ENCODE results near the gene LRFN3.

GRCh38 chr19:35931874-35932202 lies 4.3 kb upstream of the LRFN3 start:
- TF ChIP-seq ZNF263 (CRISPR knock-in tag; IDR thresholded peaks at IDR 0.05; ENCODE audit: low read depth), result no peak
- TF ChIP-seq, protein P1, sequence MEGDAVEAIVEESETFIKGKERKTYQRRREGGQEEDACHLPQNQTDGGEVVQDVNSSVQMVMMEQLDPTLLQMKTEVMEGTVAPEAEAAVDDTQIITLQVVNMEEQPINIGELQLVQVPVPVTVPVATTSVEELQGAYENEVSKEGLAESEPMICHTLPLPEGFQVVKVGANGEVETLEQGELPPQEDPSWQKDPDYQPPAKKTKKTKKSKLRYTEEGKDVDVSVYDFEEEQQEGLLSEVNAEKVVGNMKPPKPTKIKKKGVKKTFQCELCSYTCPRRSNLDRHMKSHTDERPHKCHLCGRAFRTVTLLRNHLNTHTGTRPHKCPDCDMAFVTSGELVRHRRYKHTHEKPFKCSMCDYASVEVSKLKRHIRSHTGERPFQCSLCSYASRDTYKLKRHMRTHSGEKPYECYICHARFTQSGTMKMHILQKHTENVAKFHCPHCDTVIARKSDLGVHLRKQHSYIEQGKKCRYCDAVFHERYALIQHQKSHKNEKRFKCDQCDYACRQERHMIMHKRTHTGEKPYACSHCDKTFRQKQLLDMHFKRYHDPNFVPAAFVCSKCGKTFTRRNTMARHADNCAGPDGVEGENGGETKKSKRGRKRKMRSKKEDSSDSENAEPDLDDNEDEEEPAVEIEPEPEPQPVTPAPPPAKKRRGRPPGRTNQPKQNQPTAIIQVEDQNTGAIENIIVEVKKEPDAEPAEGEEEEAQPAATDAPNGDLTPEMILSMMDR (IDR thresholded peaks at IDR 0.05), result peak; percentile 6; the same call in 1 of the 2 replicates
- no peak for TF ChIP-seq ZNF512 (CRISPR knock-in tag; IDR thresholded peaks at IDR 0.05; ENCODE audit: borderline replicate concordance)
- TF ChIP-seq, protein P2, sequence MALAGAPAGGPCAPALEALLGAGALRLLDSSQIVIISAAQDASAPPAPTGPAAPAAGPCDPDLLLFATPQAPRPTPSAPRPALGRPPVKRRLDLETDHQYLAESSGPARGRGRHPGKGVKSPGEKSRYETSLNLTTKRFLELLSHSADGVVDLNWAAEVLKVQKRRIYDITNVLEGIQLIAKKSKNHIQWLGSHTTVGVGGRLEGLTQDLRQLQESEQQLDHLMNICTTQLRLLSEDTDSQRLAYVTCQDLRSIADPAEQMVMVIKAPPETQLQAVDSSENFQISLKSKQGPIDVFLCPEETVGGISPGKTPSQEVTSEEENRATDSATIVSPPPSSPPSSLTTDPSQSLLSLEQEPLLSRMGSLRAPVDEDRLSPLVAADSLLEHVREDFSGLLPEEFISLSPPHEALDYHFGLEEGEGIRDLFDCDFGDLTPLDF (CRISPR knock-in tag; IDR thresholded peaks at IDR 0.05), result no peak
- TF ChIP-seq RELA (CRISPR knock-in tag; IDR thresholded peaks at IDR 0.05; ENCODE audit: borderline replicate concordance), result no peak
- TF ChIP-seq ZBTB43 (CRISPR knock-in tag; IDR thresholded peaks at IDR 0.05), result no peak
- TF ChIP-seq CBFB (CRISPR knock-in tag; IDR thresholded peaks at IDR 0.05; ENCODE audit: low read depth), result no peak
- no peak for TF ChIP-seq SP1 (CRISPR knock-in tag; conservative IDR thresholded peaks at IDR 0.05)
- TF ChIP-seq NFYB (CRISPR knock-in tag; conservative IDR thresholded peaks at IDR 0.05; ENCODE audit: low read depth), result no peak
- TF ChIP-seq, protein P3, sequence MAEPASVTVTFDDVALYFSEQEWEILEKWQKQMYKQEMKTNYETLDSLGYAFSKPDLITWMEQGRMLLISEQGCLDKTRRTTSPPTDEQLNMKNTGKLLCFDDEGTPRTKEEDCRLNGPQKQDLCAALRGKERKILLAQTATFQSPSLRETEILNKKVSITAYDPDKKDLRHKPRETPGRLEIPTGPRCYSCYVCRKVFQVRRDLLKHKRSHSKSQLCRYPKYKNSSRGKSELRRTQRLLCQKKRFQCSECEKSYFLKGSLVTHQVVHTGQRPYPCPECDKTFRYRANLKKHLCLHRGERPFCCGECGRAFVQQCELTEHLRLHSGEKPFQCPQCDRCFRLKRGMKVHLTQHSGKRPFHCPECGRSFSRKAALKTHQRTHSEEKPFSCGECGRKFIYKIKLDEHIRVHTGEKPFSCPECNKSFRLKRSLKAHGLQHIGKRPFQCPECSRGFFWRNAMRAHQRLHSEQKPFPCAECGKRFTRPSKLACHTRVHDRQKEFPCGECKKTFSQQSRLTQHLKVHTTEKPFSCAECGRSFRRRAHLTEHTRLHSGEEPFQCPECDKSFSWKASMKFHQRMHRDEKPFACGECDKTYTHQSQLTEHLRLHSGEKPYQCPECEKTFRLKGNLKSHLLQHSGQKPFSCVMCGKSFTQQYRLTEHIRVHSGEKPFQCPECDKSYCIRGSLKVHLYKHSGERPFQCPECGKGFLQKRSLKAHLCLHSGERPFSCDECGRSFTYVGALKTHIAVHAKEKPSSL (CRISPR knock-in tag; conservative IDR thresholded peaks at IDR 0.05), result no peak
- no peak for TF ChIP-seq ESRRA (CRISPR knock-in tag; IDR thresholded peaks at IDR 0.05; ENCODE audit: borderline replicate concordance)
- no peak for TF ChIP-seq ATF1 (CRISPR knock-in tag; IDR thresholded peaks at IDR 0.05)
- TF ChIP-seq, protein P4, sequence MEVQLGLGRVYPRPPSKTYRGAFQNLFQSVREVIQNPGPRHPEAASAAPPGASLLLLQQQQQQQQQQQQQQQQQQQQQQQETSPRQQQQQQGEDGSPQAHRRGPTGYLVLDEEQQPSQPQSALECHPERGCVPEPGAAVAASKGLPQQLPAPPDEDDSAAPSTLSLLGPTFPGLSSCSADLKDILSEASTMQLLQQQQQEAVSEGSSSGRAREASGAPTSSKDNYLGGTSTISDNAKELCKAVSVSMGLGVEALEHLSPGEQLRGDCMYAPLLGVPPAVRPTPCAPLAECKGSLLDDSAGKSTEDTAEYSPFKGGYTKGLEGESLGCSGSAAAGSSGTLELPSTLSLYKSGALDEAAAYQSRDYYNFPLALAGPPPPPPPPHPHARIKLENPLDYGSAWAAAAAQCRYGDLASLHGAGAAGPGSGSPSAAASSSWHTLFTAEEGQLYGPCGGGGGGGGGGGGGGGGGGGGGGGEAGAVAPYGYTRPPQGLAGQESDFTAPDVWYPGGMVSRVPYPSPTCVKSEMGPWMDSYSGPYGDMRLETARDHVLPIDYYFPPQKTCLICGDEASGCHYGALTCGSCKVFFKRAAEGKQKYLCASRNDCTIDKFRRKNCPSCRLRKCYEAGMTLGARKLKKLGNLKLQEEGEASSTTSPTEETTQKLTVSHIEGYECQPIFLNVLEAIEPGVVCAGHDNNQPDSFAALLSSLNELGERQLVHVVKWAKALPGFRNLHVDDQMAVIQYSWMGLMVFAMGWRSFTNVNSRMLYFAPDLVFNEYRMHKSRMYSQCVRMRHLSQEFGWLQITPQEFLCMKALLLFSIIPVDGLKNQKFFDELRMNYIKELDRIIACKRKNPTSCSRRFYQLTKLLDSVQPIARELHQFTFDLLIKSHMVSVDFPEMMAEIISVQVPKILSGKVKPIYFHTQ (CRISPR knock-in tag; IDR thresholded peaks at IDR 0.05), result no peak

Measured in WTC11 (cell line).